H1 (cell line): ENCODE measurements around the gene CDK16. TPM values are rescaled to one million over a fixed set of nuclear protein-coding genes. Genes with fewer than 3 reads are reported as not detected.

Experiments
- CTCF ChIA-PET: fragments of 300-600 bp; sonication (Branson Sonifier 250); formaldehyde crosslinking; loops from one replicate; lab custom pipeline; 2021; ENCODE audit not compliant: partially characterized antibody; lab: Charles Lee
- POLR2A ChIA-PET: fragments of 300-600 bp; sonication (Branson Sonifier 250); formaldehyde crosslinking; loops from one replicate; lab custom pipeline; 2021; ENCODE audit warnings: inconsistent platforms; ENCODE audit not compliant: partially characterized antibody; lab: Charles Lee
- DNase-seq, 2 experiments: peaks; one replicate each; pipeline versions ENCODE4 v3.0.0 to v3.0.0-alpha.2; 2010 to 2022; ENCODE audit warnings: low spot score in 2 of 2, low read depth in 1 of 2, mixed read lengths in 1 of 2
- FAIRE-seq: peaks from 2 replicates; lab custom pipeline; 2011; peaks lifted over from hg19 to GRCh38; lab: Jason Lieb, UNC
- H2AFZ ChIP-seq: 2 replicates; pipeline ENCODE4 v1.8.1; 2012; ENCODE audit warnings: low read length, inconsistent platforms
- H2AK5ac ChIP-seq: 2 replicates; pipeline ENCODE4 v1.6.1; 2013; ENCODE audit warnings: low read depth, low read length
- H2BK120ac ChIP-seq: replicated peaks from 2 replicates; pipeline ENCODE3; 2013; ENCODE audit warnings: low read depth, low read length, inconsistent platforms
- H2BK12ac ChIP-seq: 2 replicates; pipeline ENCODE4 v1.6.1; 2013; ENCODE audit warnings: low read depth, low read length
- H2BK15ac ChIP-seq: 2 replicates; pipeline ENCODE4 v1.6.1; 2013; ENCODE audit warnings: low read length
- H2BK20ac ChIP-seq: 2 replicates; pipeline ENCODE4 v1.6.1; 2013; ENCODE audit warnings: low read length
- H2BK5ac ChIP-seq: 2 replicates; pipeline ENCODE4 v1.6.1; 2013; ENCODE audit warnings: low read depth, low read length
- H3K14ac ChIP-seq: 2 replicates; pipeline ENCODE4 v1.6.1; 2013; ENCODE audit warnings: inconsistent platforms; ENCODE audit not compliant: insufficient read length
- H3K18ac ChIP-seq: 2 replicates; pipeline ENCODE4 v1.6.1; 2013; ENCODE audit warnings: low read length; ENCODE audit errors: extremely low read depth
- H3K23ac ChIP-seq: 2 replicates; pipeline ENCODE4 v1.6.1; 2013; ENCODE audit warnings: inconsistent platforms; ENCODE audit not compliant: insufficient read length
- H3K23me2 ChIP-seq: 2 replicates; pipeline ENCODE4 v1.6.1; 2013; ENCODE audit warnings: low read depth, low read length
- H3K27ac ChIP-seq: 2 replicates; pipeline ENCODE4 v1.6.1; 2011; ENCODE audit warnings: low read depth, low read length, inconsistent platforms
- H3K27me3 ChIP-seq, 4 experiments: replicated peaks in 1 of 4; 1 replicate in 1 of 4; 2 replicates in 3 of 4; pipeline versions ENCODE4 v1.6.1 to v1.8.1; 2011 to 2013; ENCODE audit warnings: low read length in 3 of 4, mild to moderate bottlenecking in 3 of 4, inconsistent platforms in 2 of 4, mixed read lengths in 2 of 4, moderate library complexity in 1 of 4; ENCODE audit not compliant: control insufficient read depth in 3 of 4, insufficient read depth in 3 of 4; ENCODE audit errors: extremely low read depth in 1 of 4
- H3K36me3 ChIP-seq, 4 experiments: 2 replicates each; pipeline versions ENCODE4 v1.6.1 to v1.8.1; 2011 to 2013; ENCODE audit warnings: mild to moderate bottlenecking in 4 of 4, low read length in 3 of 4, moderate library complexity in 2 of 4, control low read depth in 1 of 4, inconsistent platforms in 1 of 4; ENCODE audit not compliant: insufficient read depth in 4 of 4, control insufficient read depth in 2 of 4
- H3K4ac ChIP-seq: replicated peaks from 2 replicates; pipeline ENCODE3; 2013; ENCODE audit warnings: low read length, low read depth, mixed read lengths, inconsistent platforms; ENCODE audit not compliant: insufficient read length
- H3K4me1 ChIP-seq, 4 experiments: replicated peaks in 1 of 4; 1 replicate in 1 of 4; 2 replicates in 3 of 4; pipeline versions ENCODE4 v1.6.1 to v1.8.1; 2011 to 2013; ENCODE audit warnings: low read length in 3 of 4, inconsistent platforms in 2 of 4, mixed read lengths in 1 of 4; ENCODE audit not compliant: insufficient read depth in 4 of 4, control insufficient read depth in 3 of 4
- H3K4me2 ChIP-seq, 2 experiments: 2 replicates each; pipeline versions ENCODE4 v1.6.1 to v1.8.1; 2011 to 2013; ENCODE audit warnings: low read depth in 2 of 2, low read length in 2 of 2, control low read depth in 1 of 2, inconsistent platforms in 1 of 2, mild to moderate bottlenecking in 1 of 2; ENCODE audit not compliant: insufficient read depth in 1 of 2
- H3K4me3 ChIP-seq, 4 experiments: fragments of 200-600, 300-600 bp in 1 of 4; sonication (generic), shearing (Covaris generic), sonication (Bioruptor Twin) in 1 of 4; 2 replicates each; pipeline versions ENCODE4 v1.5.1 to v1.8.1; 2011 to 2016; ENCODE audit warnings: low read length in 4 of 4, low read depth in 3 of 4, control low read depth in 2 of 4, inconsistent platforms in 2 of 4, mild to moderate bottlenecking in 2 of 4, mixed read lengths in 1 of 4, moderate library complexity in 1 of 4; ENCODE audit not compliant: insufficient read depth in 2 of 4; ENCODE audit errors: extremely low read depth in 1 of 4
- H3K56ac ChIP-seq: replicated peaks from 2 replicates; pipeline ENCODE3; 2013; ENCODE audit warnings: low read depth, mild to moderate bottlenecking, mixed read lengths, low read length, inconsistent platforms; ENCODE audit not compliant: insufficient read length
- H3K79me1 ChIP-seq: 2 replicates; pipeline ENCODE4 v1.6.1; 2013; ENCODE audit warnings: low read depth, low read length, control low read depth
- H3K79me2 ChIP-seq, 2 experiments: 2 replicates each; pipeline versions ENCODE4 v1.6.1 to v1.8.1; 2012 to 2013; ENCODE audit warnings: low read length in 2 of 2, mild to moderate bottlenecking in 2 of 2, inconsistent platforms in 1 of 2; ENCODE audit not compliant: insufficient read depth in 2 of 2, control insufficient read depth in 1 of 2
- H3K9ac ChIP-seq, 4 experiments: replicated peaks in 1 of 4; 1 replicate in 1 of 4; 2 replicates in 3 of 4; pipeline versions ENCODE4 v1.6.1 to v1.8.1; 2011 to 2013; ENCODE audit warnings: low read depth in 3 of 4, low read length in 3 of 4, control low read depth in 2 of 4, mild to moderate bottlenecking in 2 of 4, moderate library complexity in 2 of 4, inconsistent platforms in 1 of 4; ENCODE audit errors: extremely low read depth in 1 of 4
- H3K9me3 ChIP-seq, 2 experiments: 2 replicates each; pipeline versions ENCODE4 v1.6.1 to v1.8.1; 2012 to 2013; ENCODE audit warnings: mild to moderate bottlenecking in 2 of 2, moderate library complexity in 2 of 2, control low read depth in 1 of 2, inconsistent platforms in 1 of 2, low read depth in 1 of 2, low read length in 1 of 2, mixed read lengths in 1 of 2; ENCODE audit not compliant: insufficient read depth in 2 of 2
- H4K20me1 ChIP-seq, 2 experiments: replicated peaks in 1 of 2; 2 replicates each; pipeline versions ENCODE3 to v1.8.1; 2011 to 2013; ENCODE audit warnings: inconsistent platforms in 2 of 2, low read length in 2 of 2, mild to moderate bottlenecking in 1 of 2; ENCODE audit not compliant: insufficient read depth in 2 of 2, control insufficient read depth in 1 of 2
- H4K5ac ChIP-seq: 2 replicates; pipeline ENCODE4 v1.6.1; 2013; ENCODE audit warnings: low read length, low read depth, mixed read lengths, inconsistent platforms; ENCODE audit not compliant: insufficient read length
- H4K8ac ChIP-seq: 2 replicates; pipeline ENCODE4 v1.8.0; 2013; ENCODE audit warnings: mild to moderate bottlenecking, moderate library complexity, low read length, inconsistent platforms; ENCODE audit not compliant: insufficient read depth; ENCODE audit errors: extremely low read depth
- H4K91ac ChIP-seq: replicated peaks from 2 replicates; pipeline ENCODE3; 2013; ENCODE audit warnings: low read length, mixed read lengths, inconsistent platforms; ENCODE audit not compliant: insufficient read length
- ATF2 ChIP-seq: IDR thresholded peaks from 2 replicates; pipeline ENCODE4 v1.6.1; 2012; ENCODE audit warnings: low read length, inconsistent platforms
- ATF3 ChIP-seq: IDR thresholded peaks from 2 replicates; pipeline ENCODE4 v1.6.1; 2011; ENCODE audit warnings: low read depth, mild to moderate bottlenecking, low read length; ENCODE audit not compliant: insufficient read depth
- CBX8 ChIP-seq: fragments of 300-800, 300-1000 bp; sonication (generic); IDR thresholded peaks from 2 replicates; pipeline ENCODE4 v1.7.1; 2016; ENCODE audit warnings: low read depth, low read length, borderline replicate concordance
- CHD1 ChIP-seq: IDR thresholded peaks from 2 replicates; pipeline ENCODE4 v1.6.1; 2012; ENCODE audit warnings: low read depth, low read length, improper control_type of control experiment
- FOSL1 ChIP-seq: IDR thresholded peaks from 2 replicates; pipeline ENCODE4 v1.6.1; 2011; ENCODE audit warnings: mild to moderate bottlenecking, low read depth, low read length, moderate library complexity; ENCODE audit not compliant: insufficient read depth
- HDAC2 ChIP-seq, 2 experiments: fragments of 300-600 bp in 1 of 2; sonication (generic) in 1 of 2; IDR thresholded peaks; 2 replicates each; pipeline ENCODE4 v1.6.1; 2011 to 2012; ENCODE audit warnings: low read depth in 2 of 2, low read length in 2 of 2, mild to moderate bottlenecking in 2 of 2, moderate library complexity in 2 of 2, borderline replicate concordance in 1 of 2, inconsistent platforms in 1 of 2
- JUND ChIP-seq: IDR thresholded peaks from 2 replicates; pipeline ENCODE4 v1.6.1; 2011; ENCODE audit warnings: mild to moderate bottlenecking, improper control_type of control experiment, low read length
- RBBP5 ChIP-seq: IDR thresholded peaks from 2 replicates; pipeline ENCODE4 v1.7.1; 2012; ENCODE audit warnings: low read depth, mild to moderate bottlenecking, inconsistent platforms, low read length, moderate library complexity, borderline replicate concordance
- SAP30 ChIP-seq: fragments of 300-600 bp; sonication (generic); IDR thresholded peaks from 2 replicates; pipeline ENCODE4 v1.7.1; 2012; ENCODE audit warnings: low read length, moderate library complexity, mild to moderate bottlenecking, inconsistent platforms; ENCODE audit not compliant: insufficient read depth, insufficient replicate concordance
- TCF12 ChIP-seq: IDR thresholded peaks from 2 replicates; pipeline ENCODE4 v1.6.1; 2011; ENCODE audit warnings: low read depth, mild to moderate bottlenecking, low read length
- WGBS, 2 experiments: shearing (Covaris generic) in 1 of 2; methylation state at CpG; one replicate each; pipeline versions ENCODE4 v1.1.6 to v1.1.7; 2013 to 2015; ENCODE audit warnings: low lambda C conversion rate in 2 of 2, mixed read lengths in 2 of 2, inconsistent platforms in 1 of 2, low coverage in 1 of 2, missing lambda C conversion rate in 1 of 2; ENCODE audit not compliant: insufficient replicate concordance in 2 of 2, insufficient coverage in 1 of 2, insufficient read length in 1 of 2; ENCODE audit errors: extremely low coverage in 1 of 2, missing lambda C conversion rate in 1 of 2; 5-methylcytosine and 5-hydroxymethylcytosine counted together
- polyA plus RNA-seq, 7 experiments: library from polyadenylated mRNA; depleted of rRNA in 3 of 7; stranded (reverse) in 5 of 7; unstranded in 2 of 7; fragments of >200 nt in 5 of 7; fragments of 200-250 nt in 2 of 7; gene quantifications; 1 replicate in 5 of 7; 2 replicates in 1 of 7; 4 replicates in 1 of 7; pipeline versions ENCODE4 v1.2.1 to v1.2.3, GENCODE V29; 2011 to 2013; ENCODE audit warnings: missing spikeins in 2 of 7, mixed read lengths in 2 of 7
- total RNA-seq: library from RNA; stranded (reverse); fragmentation: NEBNext Ultra II Directional; extraction: Animal tissue kit (Norgen Biotek cat#: 25700); gene quantifications from 2 replicates; pipeline ENCODE4 v1.2.1, GENCODE V29; 2021

Gene CDK16
- total and polyA plus RNA-seq, 2 of the 8 experiments (the other 6 are each of a cell fraction or from before 2014, with no cell fraction given) = 124 to 204 TPM

- 95% methylated on average over 10 of the region's 10 CpGs; no CpG with 5 or more reads in 1 of the 2 experiments for WGBS, 2 experiments
- peaks cover 4 to 47% (median 31%) of the 10 kb centered on the region in 4 experiments; a peak in 7 of 8 replicates for H3K36me3 ChIP-seq
- H3K79me1 ChIP-seq = no peaks in the 10 kb centered on the region
- no peak overlapping the region for H2BK5ac ChIP-seq
- no peaks in the 10 kb centered on the region for H3K27me3 ChIP-seq
- H2BK120ac ChIP-seq = no peak overlapping the region
- ChIA-PET POLR2A (no interaction called here), CTCF (no interaction called here)
- no peak overlapping the region for H4K8ac ChIP-seq
- no peak overlapping the region for H3K4me3 ChIP-seq
- H3K4me1 ChIP-seq = peaks cover 0 to under 1% (median 0%) of the 10 kb centered on the region in 4 experiments; a peak in 1 of 7 replicates
- no peaks in the 10 kb centered on the region for H3K79me2 ChIP-seq
- H3K4ac ChIP-seq = no peak overlapping the region
- H3K18ac ChIP-seq = no peak overlapping the region
- no peak overlapping the region for H3K23ac ChIP-seq
- no peak overlapping the region for H2BK20ac ChIP-seq
- no peak overlapping the region for H2AFZ ChIP-seq
- H3K9me3 ChIP-seq = no peaks in the 10 kb centered on the region
- no peak overlapping the region for H2BK12ac ChIP-seq
- H3K27ac ChIP-seq = no peak overlapping the region
- H3K23me2 ChIP-seq = no peaks in the 10 kb centered on the region
- no peak overlapping the region for H4K91ac ChIP-seq
- H2AK5ac ChIP-seq = no peak overlapping the region
- H4K20me1 ChIP-seq = no peaks in the 10 kb centered on the region
- DNase-seq (no peak), FAIRE-seq (no peak)
- no peak overlapping the region for H3K14ac ChIP-seq
- H3K56ac ChIP-seq = no peak overlapping the region
- H2BK15ac ChIP-seq = no peak overlapping the region
- no peak overlapping the region for H3K9ac ChIP-seq
- no peak overlapping the region for H3K4me2 ChIP-seq
- no peak overlapping the region for H4K5ac ChIP-seq
- TF ChIP-seq ATF3 = no peak
- no peak for TF ChIP-seq CHD1
- no peak for TF ChIP-seq FOSL1
- no peak for TF ChIP-seq ATF2
- TF ChIP-seq HDAC2 (IDR thresholded peaks at IDR 0.05; ENCODE audit: borderline replicate concordance in 1 of 2, low read depth in 2 of 2, low read length in 2 of 2) = no peak
- TF ChIP-seq SAP30 = no peak
- no peak for TF ChIP-seq JUND
- no peak for TF ChIP-seq CBX8
- TF ChIP-seq TCF12 = no peak
- TF ChIP-seq RBBP5 = no peak
These were observed 37.2 kb upstream of the CDK16 start for GRCh38 chrX:47181301-47181700.
